ENCODE data around the gene EP400.
"Not testable (repeated sequence)": the region's sequence is repeated elsewhere in the genome, so short reads cannot be mapped to it uniquely, and the experiment has no call there.

EP400 gene

DNA sequence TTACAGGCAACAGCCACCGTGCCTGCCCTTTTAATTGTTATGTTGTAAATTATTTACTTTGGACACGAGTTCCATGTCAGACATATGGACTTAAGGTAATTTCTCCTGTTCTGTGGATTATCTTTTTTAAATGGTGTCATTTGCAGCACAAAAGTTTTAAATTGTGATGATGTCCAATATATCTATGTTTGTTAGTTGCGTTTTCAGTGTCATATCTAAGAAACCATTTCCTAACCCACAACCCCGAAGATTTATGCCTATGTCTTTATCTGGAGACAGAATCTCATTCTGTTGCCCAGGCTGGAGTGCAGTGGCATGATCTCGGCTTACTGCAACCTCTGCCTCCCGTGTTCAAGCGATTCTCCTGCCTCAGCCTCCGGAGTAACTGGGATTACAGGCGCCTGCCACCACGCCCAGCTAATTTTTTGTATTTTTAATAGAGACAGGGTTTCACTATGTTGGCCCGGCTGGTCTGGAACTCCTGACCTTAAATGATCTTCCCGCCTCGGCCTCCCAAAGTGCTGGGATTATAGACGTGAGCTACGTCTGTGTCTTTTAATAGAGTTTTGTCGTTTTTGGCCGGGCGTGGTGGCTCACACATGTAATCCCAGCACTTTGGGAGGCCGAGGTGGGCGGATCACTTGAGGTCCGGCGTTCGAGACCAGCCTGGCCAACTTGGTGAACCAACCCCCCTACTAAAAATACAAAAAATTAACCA is 870 bp upstream of the EP400 start:
- not testable (repeated sequence) for DNase-seq

GRCh38 chr12:131950182-131950913 is 606 bp downstream of the EP400 start:
- no peak for DNase-seq

DNA sequence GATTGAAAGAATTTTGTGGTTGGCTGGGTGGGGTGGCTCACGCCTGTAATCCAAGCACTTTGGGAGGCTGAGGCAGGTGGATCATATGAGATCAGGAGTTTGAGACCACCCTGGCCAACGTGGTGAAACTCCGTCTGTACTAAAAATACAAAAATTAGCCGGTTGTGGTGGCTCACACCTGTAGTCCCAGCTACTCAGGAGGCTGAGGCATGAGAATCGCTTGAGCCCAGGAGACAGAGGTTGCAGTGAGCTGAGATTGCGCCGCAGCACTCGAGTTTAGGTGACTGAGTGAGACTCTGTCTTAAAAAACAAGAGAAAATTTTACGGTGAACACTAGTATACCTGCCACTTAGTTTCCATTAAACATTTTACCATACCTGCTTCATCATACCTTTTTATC is 4.1 kb downstream of the EP400 start:
- DNase-seq: not testable (repeated sequence)

- not testable (repeated sequence) for DNase-seq
Measured at GRCh38 chr12:131954460-131954859, 4.7 kb downstream of the EP400 start.

GRCh38 chr12:131959116-131959515 is 9.4 kb downstream of the EP400 start:
- DNase-seq: no peak

DNA sequence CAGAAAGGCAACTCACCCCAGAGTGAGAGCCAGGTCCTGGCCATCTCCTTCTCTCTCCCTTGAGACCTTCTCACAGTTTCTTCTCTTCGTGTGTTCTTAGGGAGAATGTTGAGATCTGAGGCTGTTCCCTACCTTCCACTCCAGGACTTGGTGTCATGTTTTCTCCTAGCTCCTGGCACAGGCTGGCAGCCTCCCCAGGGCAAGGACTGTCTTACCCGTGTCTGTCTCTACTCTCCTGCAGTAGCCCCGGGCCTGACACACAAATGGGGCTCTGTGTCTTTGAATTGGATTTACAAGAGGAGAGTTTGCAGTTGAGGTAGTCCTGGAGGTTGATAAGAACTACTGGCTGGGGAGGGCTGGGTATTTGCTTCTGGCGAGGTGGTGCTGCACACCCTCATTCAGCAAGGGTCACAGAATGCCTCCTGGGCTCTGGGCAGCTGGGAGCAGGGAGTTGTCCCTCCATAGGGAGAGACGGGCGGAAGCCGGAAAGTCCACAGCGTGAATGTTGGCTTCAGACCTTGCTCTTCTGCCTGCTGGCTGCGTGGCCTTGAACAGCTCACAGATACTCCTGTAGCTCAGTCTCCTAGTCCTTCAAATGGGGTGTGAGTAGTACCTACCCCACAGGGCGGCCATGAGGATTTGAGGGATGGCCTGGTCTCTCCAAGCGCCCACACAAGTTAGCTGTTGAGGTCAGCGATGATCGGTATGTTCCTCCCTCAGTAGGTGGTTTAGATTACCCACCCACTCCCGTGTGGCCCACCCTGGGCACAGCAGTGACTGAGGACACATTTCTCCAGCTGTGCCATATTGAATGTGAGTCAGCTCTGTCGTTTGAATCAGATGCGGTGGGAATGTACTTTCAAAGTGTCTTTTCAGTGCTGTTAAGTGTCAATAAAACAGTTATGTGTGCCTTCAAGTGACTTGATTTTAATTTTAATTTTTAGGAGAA is 10.2 kb downstream of the EP400 start:
- no peak for DNase-seq

- not testable (repeated sequence) for DNase-seq
Measured at GRCh38 chr12:131960590-131961325, 11.0 kb downstream of the EP400 start.

GRCh38 chr12:131961328-131961727 is 11.6 kb downstream of the EP400 start:
- DNase-seq: not testable (repeated sequence)

- DNase-seq: no peak
Measured at GRCh38 chr12:131962069-131962468, 12.3 kb downstream of the EP400 start.

DNA sequence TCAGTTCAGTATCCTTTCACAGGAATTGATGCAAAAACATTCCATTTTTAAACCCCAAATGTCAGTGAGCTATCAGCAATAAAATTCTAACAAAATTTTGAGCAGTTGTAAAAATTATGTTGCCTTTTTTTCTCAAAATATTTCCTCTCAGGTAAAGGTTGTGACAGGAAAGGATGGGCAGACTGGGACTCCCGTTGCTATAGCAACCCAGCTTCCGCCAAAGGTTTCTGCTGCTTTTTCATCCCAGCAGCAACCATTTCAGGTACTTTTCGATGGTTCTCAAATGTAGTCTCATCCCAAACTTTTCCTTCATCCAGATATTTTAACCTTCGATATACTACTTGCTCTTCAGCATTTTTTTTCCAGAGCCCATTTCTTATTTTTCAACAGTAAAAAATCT is 13.6 kb downstream of the EP400 start:
- no peak for DNase-seq

DNA sequence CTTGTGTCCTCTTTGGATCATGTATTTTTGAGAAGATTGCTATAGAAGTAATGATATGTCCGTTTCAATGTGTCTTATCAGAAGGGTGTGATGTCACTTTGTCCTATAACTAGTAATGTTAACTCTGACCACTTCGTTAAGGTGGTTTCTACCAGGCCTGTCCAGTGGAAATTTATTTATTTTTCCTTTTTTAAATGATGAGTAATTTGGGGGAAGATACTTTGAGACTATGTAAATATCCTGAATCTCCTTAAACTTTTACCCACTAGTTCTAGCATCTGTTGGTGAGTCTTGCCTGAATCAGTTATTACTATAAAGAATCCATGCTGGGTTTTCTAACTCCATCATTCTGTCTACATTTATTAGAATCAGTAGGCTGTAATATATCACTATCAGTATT is 15.3 kb downstream of the EP400 start:
- no peak for DNase-seq

DNA sequence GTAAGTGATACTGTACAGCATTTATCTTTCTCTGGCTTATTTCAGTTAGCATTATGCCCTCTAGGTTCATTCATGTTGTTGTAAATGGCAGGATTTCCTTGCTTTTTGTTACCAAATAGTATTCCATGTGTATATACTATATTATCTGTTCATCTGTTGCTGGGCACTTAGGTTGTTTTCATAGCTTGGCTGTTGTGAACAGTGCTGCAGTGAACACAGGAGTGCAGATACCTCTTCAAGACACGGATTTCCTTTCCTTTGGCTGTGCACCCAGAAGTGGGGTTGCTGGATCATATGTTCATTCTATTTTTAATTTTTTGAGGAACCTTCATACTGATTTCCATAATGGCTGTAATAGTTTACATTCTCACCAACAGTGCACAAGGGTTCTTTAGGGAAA is 21.5 kb downstream of the EP400 start:
- no peak for DNase-seq

GRCh38 chr12:131975228-131975627 is 25.5 kb downstream of the EP400 start:
- no peak for DNase-seq

GRCh38 chr12:131979606-131980005 is 29.9 kb downstream of the EP400 start:
- DNase-seq: no peak

- DNase-seq: no peak
Measured at GRCh38 chr12:131980263-131980662, 30.5 kb downstream of the EP400 start.

GRCh38 chr12:131981388-131981787 is 31.6 kb downstream of the EP400 start:
- no peak for DNase-seq

- DNase-seq: no peak
Measured at GRCh38 chr12:131982041-131982440, 32.3 kb downstream of the EP400 start.

- DNase-seq: no peak
Measured at GRCh38 chr12:131983026-131983425, 33.3 kb downstream of the EP400 start.

GRCh38 chr12:131983554-131983953 is 33.8 kb downstream of the EP400 start:
- no peak for DNase-seq

GRCh38 chr12:131984334-131984733 is 34.6 kb downstream of the EP400 start:
- DNase-seq: no peak

DNA sequence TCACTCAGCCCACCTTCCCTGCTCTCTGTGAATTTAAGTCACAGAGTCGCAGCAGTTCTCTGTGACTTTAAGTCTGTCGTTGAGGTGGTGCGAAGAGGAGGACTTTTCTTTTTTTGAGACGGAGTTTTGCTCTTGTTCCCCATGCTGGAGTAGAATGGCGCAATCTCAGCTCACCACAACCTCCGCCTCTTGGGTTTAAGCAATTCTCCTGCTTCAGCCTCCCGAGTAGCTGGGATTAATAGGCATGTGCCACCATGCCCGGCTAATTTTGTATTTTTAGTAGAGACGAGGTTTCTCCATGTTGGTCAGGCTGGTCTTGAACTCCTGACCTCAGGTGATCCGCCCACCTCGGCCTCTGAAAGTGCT is 35.8 kb downstream of the EP400 start:
- DNase-seq: not testable (repeated sequence)

DNA sequence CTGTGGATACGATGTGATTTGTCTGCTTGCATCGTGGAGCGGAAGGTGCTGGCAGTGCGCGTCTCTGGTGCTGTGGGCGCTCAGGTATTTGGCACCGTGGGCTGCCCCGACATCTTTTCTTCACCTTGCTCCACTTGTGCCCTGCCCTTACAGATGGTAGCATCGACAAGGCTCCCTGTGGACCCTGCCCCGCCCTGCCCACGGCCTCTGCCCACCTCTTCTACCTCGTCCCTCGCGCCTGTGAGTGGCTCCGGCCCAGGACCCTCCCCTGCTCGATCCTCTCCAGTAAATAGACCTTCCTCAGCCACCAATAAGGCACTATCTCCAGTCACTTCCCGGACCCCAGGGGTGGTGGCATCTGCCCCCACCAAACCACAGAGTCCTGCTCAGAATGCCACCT is 36.6 kb downstream of the EP400 start:
- DNase-seq: no peak

GRCh38 chr12:131986910-131987309 is 37.2 kb downstream of the EP400 start:
- DNase-seq: no peak

All from NCI-H1694 (cell line).